A673 (cell line): ENCODE measurements around the gene TGM2. TPM values are rescaled to one million over a fixed set of nuclear protein-coding genes. Genes with fewer than 3 reads are reported as not detected.

ENCODE experiments used
- BruUV-seq: library from RNA; stranded (reverse); fragments of 400-500 nt; replicated peaks from 2 replicates; lab custom pipeline; 2021; lab: Mats Ljungman, UMichigan
- CTCF ChIA-PET: fragments of 300-600 bp; sonication (Branson Sonifier 250); formaldehyde crosslinking; loops from one replicate; lab custom pipeline; 2022; ENCODE audit warnings: antibody characterized with exemption; lab: Charles Lee
- POLR2A ChIA-PET: fragments of 300-600 bp; sonication (Branson Sonifier 250); formaldehyde crosslinking; loops from one replicate; lab custom pipeline; 2022; ENCODE audit warnings: antibody characterized with exemption; ENCODE audit not compliant: low non-redundant PET; lab: Charles Lee
- DNase-seq: peaks from one replicate; pipeline ENCODE4 v3.0.0-alpha.2; 2015; ENCODE audit warnings: low spot score
- H3K27ac ChIP-seq: fragments of 200-600 bp; sonication (generic); 2 replicates; pipeline ENCODE4 v1.5.1; 2016; ENCODE audit warnings: mixed run types, low read depth, mild to moderate bottlenecking, mixed read lengths, antibody characterized with exemption, low read length; ENCODE audit not compliant: poor library complexity, severe bottlenecking
- H3K27me3 ChIP-seq: fragments of 200-600 bp; sonication (generic); replicated peaks from 2 replicates; pipeline ENCODE4 v1.6.1; 2017; ENCODE audit warnings: mixed run types, low read depth, mild to moderate bottlenecking, mixed read lengths, antibody characterized with exemption, low read length; ENCODE audit not compliant: insufficient read depth, poor library complexity
- H3K36me3 ChIP-seq: fragments of 200-600 bp; sonication (generic); 2 replicates; pipeline ENCODE4 v1.6.1; 2016; ENCODE audit warnings: mixed run types, mild to moderate bottlenecking, mixed read lengths, antibody characterized with exemption, low read length; ENCODE audit not compliant: insufficient read depth, poor library complexity, severe bottlenecking
- H3K4me1 ChIP-seq: fragments of 200-600 bp; sonication (generic); 2 replicates; pipeline ENCODE4 v1.6.1; 2017; ENCODE audit warnings: mixed run types, mild to moderate bottlenecking, mixed read lengths, antibody characterized with exemption, low read length; ENCODE audit not compliant: insufficient read depth, poor library complexity, severe bottlenecking
- H3K4me3 ChIP-seq: fragments of 200-600 bp; sonication (generic); 2 replicates; pipeline ENCODE4 v1.5.1; 2016; ENCODE audit warnings: low read depth, mixed run types, mild to moderate bottlenecking, mixed read lengths, low read length; ENCODE audit not compliant: poor library complexity, severe bottlenecking
- H3K9me3 ChIP-seq: fragments of 200-600 bp; sonication (generic); 2 replicates; pipeline ENCODE4 v1.6.1; 2016; ENCODE audit warnings: mixed run types, low read depth, mild to moderate bottlenecking, mixed read lengths, antibody characterized with exemption, low read length; ENCODE audit not compliant: poor library complexity, severe bottlenecking
- EZH2 ChIP-seq: fragments of 200-600 bp; sonication (generic); IDR thresholded peaks from 2 replicates; pipeline ENCODE4 v1.6.1; 2017; ENCODE audit warnings: borderline replicate concordance, low read depth, mild to moderate bottlenecking, mixed read lengths, antibody characterized with exemption, low read length; ENCODE audit not compliant: poor library complexity, severe bottlenecking
- intact Hi-C: fragments of 100-400 bp; cut with micrococcal nuclease; formaldehyde crosslinking; loops from one replicate; pipeline ENCODE4 v1.10.0; 2022; ENCODE audit not compliant: unreplicated experiment
- total RNA-seq: library from RNA; stranded (reverse); gene quantifications from 2 replicates; pipeline ENCODE4 v1.2.3, GENCODE V29; 2021
- TF ChIP-seq, protein P1 (sequence below): fragments of 300-800, 200-600 bp; sonication (generic); conservative IDR thresholded peaks from 2 replicates; pipeline ENCODE4 v1.5.1; 2017; ENCODE audit warnings: low read depth, mild to moderate bottlenecking, antibody characterized with exemption, low read length, moderate library complexity, mixed read lengths

The TGM2 gene
- total RNA-seq, 1 experiment from 2014 or later: 0.43 TPM

DNA sequence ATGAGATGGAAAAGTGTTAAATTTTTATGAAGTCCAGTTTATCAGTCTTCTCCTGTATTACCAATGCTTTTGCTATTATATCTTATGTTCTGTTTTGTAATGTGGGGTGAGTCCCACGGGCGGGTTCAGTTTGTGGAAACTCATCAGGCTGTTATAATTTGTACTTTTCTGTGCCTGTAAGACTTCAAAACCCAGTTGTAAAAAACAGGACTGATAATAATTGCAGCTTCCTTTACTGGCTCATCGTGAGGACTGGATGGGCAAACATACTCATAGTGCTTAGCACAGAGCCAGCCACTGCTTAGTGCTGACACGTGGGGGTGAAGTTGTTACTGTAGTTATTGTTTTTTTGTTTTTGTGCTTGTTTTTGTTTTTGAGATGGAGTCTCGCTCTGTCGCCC is 45.6 kb downstream of the TGM2 start:
- POLR2A ChIA-PET: no interaction called here
- TF ChIP-seq, protein P1, sequence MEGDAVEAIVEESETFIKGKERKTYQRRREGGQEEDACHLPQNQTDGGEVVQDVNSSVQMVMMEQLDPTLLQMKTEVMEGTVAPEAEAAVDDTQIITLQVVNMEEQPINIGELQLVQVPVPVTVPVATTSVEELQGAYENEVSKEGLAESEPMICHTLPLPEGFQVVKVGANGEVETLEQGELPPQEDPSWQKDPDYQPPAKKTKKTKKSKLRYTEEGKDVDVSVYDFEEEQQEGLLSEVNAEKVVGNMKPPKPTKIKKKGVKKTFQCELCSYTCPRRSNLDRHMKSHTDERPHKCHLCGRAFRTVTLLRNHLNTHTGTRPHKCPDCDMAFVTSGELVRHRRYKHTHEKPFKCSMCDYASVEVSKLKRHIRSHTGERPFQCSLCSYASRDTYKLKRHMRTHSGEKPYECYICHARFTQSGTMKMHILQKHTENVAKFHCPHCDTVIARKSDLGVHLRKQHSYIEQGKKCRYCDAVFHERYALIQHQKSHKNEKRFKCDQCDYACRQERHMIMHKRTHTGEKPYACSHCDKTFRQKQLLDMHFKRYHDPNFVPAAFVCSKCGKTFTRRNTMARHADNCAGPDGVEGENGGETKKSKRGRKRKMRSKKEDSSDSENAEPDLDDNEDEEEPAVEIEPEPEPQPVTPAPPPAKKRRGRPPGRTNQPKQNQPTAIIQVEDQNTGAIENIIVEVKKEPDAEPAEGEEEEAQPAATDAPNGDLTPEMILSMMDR: no peak
- no peak for TF ChIP-seq EZH2
- no peak overlapping the region for H3K4me3 ChIP-seq
- intact Hi-C loops: no loop called here
- no peaks in the 10 kb centered on the region for H3K9me3 ChIP-seq
- no peaks in the 10 kb centered on the region for H3K4me1 ChIP-seq
- no peaks in the 10 kb centered on the region for H3K36me3 ChIP-seq
- H3K27me3 ChIP-seq: no peaks in the 10 kb centered on the region
- CTCF ChIA-PET: no interaction called here
- BruUV-seq: no TSS peak
- no peak overlapping the region for H3K27ac ChIP-seq
- no peak for DNase-seq

GRCh38 chr20:38117635-38118034 is 47.4 kb downstream of the TGM2 start:
- Histone ChIP-seq H3K36me3 (no peaks in the 10 kb centered on the region), H3K4me3 (no peak overlapping the region), H3K4me1 (no peaks in the 10 kb centered on the region), H3K9me3 (no peaks in the 10 kb centered on the region), H3K27me3 (no peaks in the 10 kb centered on the region), H3K27ac (no peak overlapping the region)
- BruUV-seq: no TSS peak
- TF ChIP-seq, protein P1: no peak
- TF ChIP-seq EZH2: no peak
- DNase-seq: no peak
- ChIA-PET POLR2A (no interaction called here), CTCF (no interaction called here)
- intact Hi-C loops: no loop called here

- H3K27me3 ChIP-seq: no peaks in the 10 kb centered on the region
- no peak overlapping the region for H3K4me3 ChIP-seq
- ChIA-PET CTCF (no interaction called here), POLR2A (no interaction called here)
- H3K4me1 ChIP-seq: no peaks in the 10 kb centered on the region
- no TSS peak for BruUV-seq
- TF ChIP-seq, protein P1: no peak
- no peak for TF ChIP-seq EZH2
- H3K36me3 ChIP-seq: no peaks in the 10 kb centered on the region
- H3K9me3 ChIP-seq: no peaks in the 10 kb centered on the region
- no peak for DNase-seq
- intact Hi-C loops: no loop called here
- H3K27ac ChIP-seq: no peak overlapping the region
Measured at GRCh38 chr20:38117205-38117604, 47.9 kb downstream of the TGM2 start.
